Epithelial cell of proximal tubule (primary cell): ENCODE measurements around the gene JAKMIP2. TPM values are rescaled to one million over a fixed set of nuclear protein-coding genes. Genes with fewer than 3 reads are reported as not detected.
"Not testable (repeated sequence)": the region's sequence is repeated elsewhere in the genome, so short reads cannot be mapped to it uniquely, and the experiment has no call there.

ENCODE experiments used
- DNase-seq: peaks from one replicate; pipeline ENCODE4 v3.0.0-alpha.2; 2011; ENCODE audit warnings: low read depth
- H3K4me3 ChIP-seq: 2 replicates; pipeline ENCODE4 v1.5.1; 2011; ENCODE audit warnings: low read depth, mild to moderate bottlenecking, low read length
- CTCF ChIP-seq: conservative IDR thresholded peaks from 2 replicates; pipeline ENCODE4 v1.5.1; 2012; ENCODE audit warnings: low read depth, mild to moderate bottlenecking, low read length
- total RNA-seq: library from RNA; depleted of rRNA; stranded (reverse); fragments of >200 nt; gene quantifications from 2 replicates; pipeline ENCODE4 v1.2.3, GENCODE V29; 2015

JAKMIP2 gene
- total RNA-seq, 1 donor from 2014 or later: 0.17 TPM

- DNase-seq: no peak
- no peak overlapping the region for H3K4me3 ChIP-seq
- TF ChIP-seq CTCF: no peak
Measured at GRCh38 chr5:147643142-147643541, 139.4 kb downstream of the JAKMIP2 start.

- DNase-seq: no peak
- H3K4me3 ChIP-seq: no peak overlapping the region
- no peak for TF ChIP-seq CTCF
Measured at GRCh38 chr5:147642666-147643065, 139.9 kb downstream of the JAKMIP2 start.

- DNase-seq: no peak
- TF ChIP-seq CTCF: no peak
- H3K4me3 ChIP-seq: no peak overlapping the region
Measured at GRCh38 chr5:147639321-147639720, 143.2 kb downstream of the JAKMIP2 start.

GRCh38 chr5:147636729-147636984 is 145.9 kb downstream of the JAKMIP2 start:
- H3K4me3 ChIP-seq: no peak overlapping the region
- no peak for TF ChIP-seq CTCF
- DNase-seq: no peak

- H3K4me3 ChIP-seq: no peak overlapping the region
- DNase-seq: no peak
- TF ChIP-seq CTCF: no peak
Measured at GRCh38 chr5:147635882-147636728, 146.4 kb downstream of the JAKMIP2 start.

GRCh38 chr5:147635439-147635838 is 147.1 kb downstream of the JAKMIP2 start:
- not testable (repeated sequence) for H3K4me3 ChIP-seq, DNase-seq

GRCh38 chr5:147633173-147633572 is 149.4 kb downstream of the JAKMIP2 start:
- H3K4me3 ChIP-seq: no peak overlapping the region
- no peak for DNase-seq
- no peak for TF ChIP-seq CTCF
